OCI-LY3 (cell line): ENCODE measurements around the gene MEF2B.

ENCODE experiments used
- CTCF ChIP-seq: fragments of 200-600, 300-600 bp; sonication (generic); IDR thresholded peaks from 2 replicates; pipeline ENCODE4 v1.5.1; 2014; ENCODE audit warnings: antibody characterized with exemption, low read length, low read depth
- EZH2phosphoT487 ChIP-seq: fragments of 200-600 bp; shearing (Covaris generic); IDR thresholded peaks from 2 replicates; pipeline ENCODE4 v1.6.1; 2018; ENCODE audit warnings: antibody characterized with exemption, mixed run types, low read depth

DNA sequence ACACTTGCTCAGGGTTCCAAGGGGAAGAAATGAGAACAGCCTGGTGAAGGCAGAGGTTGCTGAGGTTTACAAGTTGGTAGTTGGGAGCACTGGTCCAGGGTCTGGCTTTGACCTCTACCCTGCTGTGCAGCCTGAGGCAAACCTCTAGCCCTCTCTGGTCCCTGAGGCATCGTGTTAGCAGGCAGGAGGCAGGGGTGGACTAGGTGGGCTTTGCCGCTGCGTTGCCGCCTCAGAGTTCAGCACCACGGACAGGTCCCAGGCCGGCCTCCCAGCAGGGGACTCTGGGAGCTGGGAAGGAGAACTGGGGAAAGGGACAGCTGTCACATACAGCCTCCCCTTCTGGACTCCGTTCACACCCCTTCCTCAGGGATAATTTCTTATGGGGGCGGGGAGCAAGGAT lies 44.8 kb upstream of the MEF2B start:
- no peak for TF ChIP-seq CTCF
- TF ChIP-seq EZH2phosphoT487, result no peak
